C4-2B (cell line): Measurements from ENCODE around the gene XYLT1.

ENCODE experiments used
- H3K27ac ChIP-seq: fragments of 450-650 bp; 2 replicates; pipeline ENCODE4 v1.5.1; 2017
- ZFX ChIP-seq: fragments of 450-650 bp; IDR thresholded peaks from 2 replicates; pipeline ENCODE4 v1.6.1; 2017
- TF ChIP-seq, protein P1 (sequence below): fragments of 450-650 bp; conservative IDR thresholded peaks from 2 replicates; pipeline ENCODE4 v1.5.1; 2017; ENCODE audit warnings: mild to moderate bottlenecking

The XYLT1 gene

DNA sequence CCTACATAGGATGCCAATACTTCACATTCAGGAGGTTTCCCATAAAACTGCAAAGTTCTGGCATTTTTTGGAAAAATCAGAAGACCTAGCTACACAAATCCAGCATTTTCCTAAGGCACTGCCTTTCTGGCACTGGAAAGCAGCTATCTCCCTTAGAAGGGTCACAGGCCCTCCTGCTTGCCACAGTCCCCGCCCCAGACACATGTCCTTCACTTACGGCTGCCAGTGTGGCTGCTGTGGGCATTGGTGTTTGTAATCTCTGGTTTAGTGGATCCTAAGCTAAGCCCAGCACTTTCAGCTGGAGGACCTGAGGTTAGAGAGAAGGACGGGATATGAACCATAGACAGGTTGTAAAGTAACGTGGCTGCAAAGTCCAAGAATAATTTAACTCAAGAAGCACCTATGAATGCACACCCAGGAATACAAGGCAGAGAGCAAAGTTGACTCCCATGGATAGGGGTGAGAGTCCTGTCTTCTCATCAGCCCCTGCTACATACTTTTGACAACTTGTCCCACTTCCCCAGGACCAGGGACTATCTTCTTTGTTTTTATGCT is 100.0 kb downstream of the XYLT1 start:
- TF ChIP-seq ZFX: no peak
- TF ChIP-seq, protein P1, sequence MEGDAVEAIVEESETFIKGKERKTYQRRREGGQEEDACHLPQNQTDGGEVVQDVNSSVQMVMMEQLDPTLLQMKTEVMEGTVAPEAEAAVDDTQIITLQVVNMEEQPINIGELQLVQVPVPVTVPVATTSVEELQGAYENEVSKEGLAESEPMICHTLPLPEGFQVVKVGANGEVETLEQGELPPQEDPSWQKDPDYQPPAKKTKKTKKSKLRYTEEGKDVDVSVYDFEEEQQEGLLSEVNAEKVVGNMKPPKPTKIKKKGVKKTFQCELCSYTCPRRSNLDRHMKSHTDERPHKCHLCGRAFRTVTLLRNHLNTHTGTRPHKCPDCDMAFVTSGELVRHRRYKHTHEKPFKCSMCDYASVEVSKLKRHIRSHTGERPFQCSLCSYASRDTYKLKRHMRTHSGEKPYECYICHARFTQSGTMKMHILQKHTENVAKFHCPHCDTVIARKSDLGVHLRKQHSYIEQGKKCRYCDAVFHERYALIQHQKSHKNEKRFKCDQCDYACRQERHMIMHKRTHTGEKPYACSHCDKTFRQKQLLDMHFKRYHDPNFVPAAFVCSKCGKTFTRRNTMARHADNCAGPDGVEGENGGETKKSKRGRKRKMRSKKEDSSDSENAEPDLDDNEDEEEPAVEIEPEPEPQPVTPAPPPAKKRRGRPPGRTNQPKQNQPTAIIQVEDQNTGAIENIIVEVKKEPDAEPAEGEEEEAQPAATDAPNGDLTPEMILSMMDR: no peak
- no peak overlapping the region for H3K27ac ChIP-seq

DNA sequence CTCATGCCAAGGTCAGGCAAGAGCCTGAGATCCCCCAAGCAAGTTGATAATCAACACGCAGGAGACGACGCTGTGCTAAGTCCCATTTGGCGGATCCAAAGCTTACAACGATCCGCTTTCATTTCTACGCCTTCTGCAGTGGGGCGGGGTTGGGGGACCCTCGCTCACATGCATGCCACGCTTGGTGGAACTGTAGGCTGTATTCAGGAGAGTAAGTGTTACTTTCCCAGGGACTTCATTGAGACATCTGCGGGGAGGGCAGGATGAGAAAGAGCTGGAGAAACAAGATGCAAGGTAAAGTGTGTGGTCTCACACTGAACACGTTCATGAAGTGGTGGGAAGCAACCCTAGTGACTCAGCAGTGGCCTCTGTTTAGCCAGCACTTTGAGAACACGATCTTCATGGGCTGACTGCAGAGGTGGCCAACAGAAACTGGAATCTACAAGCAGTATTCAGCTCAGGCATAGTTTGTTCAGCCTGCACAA is 100.5 kb downstream of the XYLT1 start:
- TF ChIP-seq ZFX: no peak
- no peak overlapping the region for H3K27ac ChIP-seq

DNA sequence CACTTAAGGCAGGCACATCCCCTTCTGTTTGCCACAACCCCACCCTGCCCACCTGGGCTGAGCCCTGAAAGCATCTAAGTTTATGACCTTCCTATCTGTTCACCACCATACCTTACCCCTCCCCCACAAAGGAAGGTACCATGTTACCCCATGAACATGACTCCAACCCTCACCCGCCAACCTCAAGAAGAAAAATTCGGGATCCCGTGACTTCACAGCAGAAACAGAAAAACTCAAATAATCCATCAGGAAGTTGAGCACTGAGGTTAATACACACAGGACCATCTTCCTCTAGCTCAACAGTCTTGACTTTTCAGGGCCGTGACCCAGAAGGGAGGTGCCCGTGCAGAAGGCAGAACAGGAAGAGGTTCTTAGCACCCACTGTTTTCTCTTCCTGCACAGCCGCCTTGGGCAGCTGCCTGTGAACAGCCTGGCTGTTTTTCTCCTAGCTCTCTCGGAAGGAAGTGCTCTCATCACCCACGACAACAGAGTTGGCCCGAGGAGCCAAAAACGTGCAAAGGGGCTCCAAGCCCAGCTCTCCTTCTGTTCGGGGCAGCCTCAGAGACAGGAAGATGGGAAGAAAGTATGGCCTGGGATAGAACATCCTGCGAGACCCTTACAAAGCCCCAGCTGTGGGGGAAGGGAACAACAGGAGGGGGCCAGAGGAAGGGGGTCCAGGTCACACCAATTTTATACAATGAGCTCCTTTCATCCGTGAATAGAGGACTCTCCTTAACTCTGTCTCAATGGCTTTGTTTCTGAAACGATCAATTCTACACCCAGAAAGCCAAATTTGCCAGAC is 101.1 kb downstream of the XYLT1 start:
- H3K27ac ChIP-seq: no peak overlapping the region
- no peak for TF ChIP-seq ZFX
- TF ChIP-seq, protein P1: no peak

DNA sequence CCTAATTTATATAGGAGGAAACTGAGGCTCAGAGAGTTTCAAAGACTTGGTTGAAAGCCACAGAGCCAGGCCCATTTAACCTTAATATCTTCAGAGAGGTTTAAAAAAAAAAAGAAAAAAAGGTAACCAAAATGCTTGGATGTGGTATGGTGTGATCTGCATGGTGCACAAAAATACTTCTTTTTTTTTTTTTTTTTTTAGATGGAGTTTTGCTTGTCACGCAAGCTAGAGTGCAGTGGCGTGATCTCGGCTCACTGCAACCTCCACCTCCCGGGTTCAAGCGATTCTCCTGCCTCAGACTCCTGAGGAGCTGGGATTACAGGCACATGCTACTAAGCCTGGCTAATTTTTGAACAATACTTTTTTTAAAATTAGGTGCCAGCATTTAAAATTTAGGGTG is 101.8 kb downstream of the XYLT1 start:
- H3K27ac ChIP-seq: no peak overlapping the region
- TF ChIP-seq, protein P1: no peak
- no peak for TF ChIP-seq ZFX

DNA sequence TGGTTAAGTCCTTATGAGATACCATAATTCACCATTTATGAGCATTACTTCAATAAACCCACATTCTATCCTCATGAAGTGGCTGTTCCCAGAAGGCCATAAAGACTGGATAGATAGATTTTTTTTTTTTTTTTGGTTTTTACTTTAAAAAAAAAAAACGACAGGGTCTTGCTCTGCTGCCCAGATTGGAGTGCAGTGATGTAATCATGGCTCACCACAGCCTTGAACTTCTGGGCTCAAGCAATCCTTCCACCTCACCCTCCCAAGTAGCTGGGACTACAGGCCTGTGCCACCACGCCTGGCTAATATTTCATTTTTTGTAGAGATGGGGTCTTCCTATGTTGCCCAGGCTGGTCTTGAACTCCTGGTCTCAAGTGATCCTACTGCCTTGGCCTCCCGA is 102.3 kb downstream of the XYLT1 start:
- no peak overlapping the region for H3K27ac ChIP-seq
- TF ChIP-seq, protein P1: no peak
- TF ChIP-seq ZFX: no peak

DNA sequence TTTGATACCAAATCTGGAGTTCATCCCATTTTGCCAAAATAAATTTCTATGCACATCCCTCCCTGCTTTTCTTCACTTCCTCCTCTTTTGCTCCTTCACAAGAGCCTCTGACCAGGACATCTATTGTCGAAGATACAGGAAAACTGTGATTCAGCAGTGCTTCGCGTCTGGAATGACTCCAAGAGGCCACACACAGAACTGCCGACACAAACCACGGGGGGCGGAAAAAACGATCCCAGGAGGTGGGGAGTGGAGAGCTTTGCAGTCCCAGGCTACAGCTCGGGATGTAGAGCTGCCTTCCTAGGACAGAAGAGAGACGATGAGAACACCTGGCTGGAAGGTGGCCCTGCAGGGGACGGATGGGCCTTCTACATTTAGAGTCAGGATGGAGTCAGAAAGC is 102.8 kb downstream of the XYLT1 start:
- H3K27ac ChIP-seq: no peak overlapping the region
- no peak for TF ChIP-seq ZFX
- TF ChIP-seq, protein P1: no peak

DNA sequence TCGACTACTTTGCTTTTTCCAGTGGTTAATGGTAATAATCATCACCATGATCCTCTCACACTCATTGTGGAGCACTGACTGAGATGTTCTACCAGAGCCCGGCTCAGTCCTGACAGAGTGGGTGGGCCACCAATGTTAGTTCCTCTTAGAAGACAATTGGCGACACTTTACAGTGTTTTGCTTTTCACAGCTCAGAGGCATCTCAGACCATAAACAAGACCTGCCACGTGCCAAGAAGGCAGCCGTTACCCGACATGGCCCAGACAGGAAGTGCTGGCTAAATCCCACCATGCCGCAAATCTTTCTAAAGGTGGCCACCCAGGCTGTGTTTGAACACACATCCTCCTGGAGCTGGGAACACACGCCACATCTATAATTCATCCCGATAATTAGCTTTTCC is 103.7 kb downstream of the XYLT1 start:
- TF ChIP-seq, protein P1: no peak
- TF ChIP-seq ZFX: no peak

More for the DNA sequence above, 103.7 kb downstream of the XYLT1 start:
- H3K27ac ChIP-seq: no peak overlapping the region
